WTC11 (cell line): ENCODE measurements around the gene SPTBN4. TPM values are rescaled to one million over a fixed set of nuclear protein-coding genes. Genes with fewer than 3 reads are reported as not detected.

Source experiments
- ATAC-seq: fragments of 200-7000 bp; cut with Tn5 transposase; 2 replicates; pipeline ENCODE4 v1.10.0; 2021; ENCODE audit warnings: mild to moderate bottlenecking, moderate library complexity
- CTCF ChIA-PET: fragments of 300-600 bp; sonication (Branson Sonifier 250); formaldehyde crosslinking; loops from one replicate; lab custom pipeline; 2021; ENCODE audit warnings: antibody characterized with exemption; lab: Charles Lee
- POLR2A ChIA-PET: fragments of 350-600 bp; sonication (Branson Sonifier 250); formaldehyde crosslinking; loops from one replicate; lab custom pipeline; 2021; ENCODE audit warnings: antibody characterized with exemption; lab: Charles Lee
- DNase-seq: peaks from one replicate; pipeline ENCODE4 v3.0.0; 2021; ENCODE audit warnings: low spot score
- H3K27ac Mint-ChIP-seq: 2 replicates; pipeline ENCODE4 v1.8.0; 2021; ENCODE audit warnings: mixed read lengths
- H3K27me3 Mint-ChIP-seq: 2 replicates; pipeline ENCODE4 v1.8.0; 2021; ENCODE audit warnings: low read depth, mild to moderate bottlenecking, moderate library complexity, mixed read lengths
- H3K36me3 Mint-ChIP-seq: 2 replicates; pipeline ENCODE4 v1.8.0; 2021; ENCODE audit warnings: mixed read lengths
- H3K4me1 Mint-ChIP-seq: 2 replicates; pipeline ENCODE4 v1.8.0; 2022; ENCODE audit warnings: mixed read lengths
- H3K4me3 Mint-ChIP-seq: 2 replicates; pipeline ENCODE4 v1.8.0; 2021; ENCODE audit warnings: mild to moderate bottlenecking, moderate library complexity, mixed read lengths
- H3K9me3 Mint-ChIP-seq: 2 replicates; pipeline ENCODE4 v1.8.0; 2021; ENCODE audit warnings: mixed read lengths
- ETV6 ChIP-seq: sonication (generic); formaldehyde crosslinking; IDR thresholded peaks from 2 replicates; pipeline ENCODE4 v1.8.1; 2022; ENCODE audit warnings: mild to moderate bottlenecking, missing genetic modification reagents
- FOXK1 ChIP-seq: sonication (generic); formaldehyde crosslinking; IDR thresholded peaks from 2 replicates; pipeline ENCODE4 v1.8.0; 2022; ENCODE audit warnings: mild to moderate bottlenecking, moderate library complexity, missing genetic modification reagents
- FOXP1 ChIP-seq: sonication (generic); formaldehyde crosslinking; IDR thresholded peaks from 2 replicates; pipeline ENCODE4 v1.8.0; 2022; ENCODE audit warnings: missing genetic modification reagents, mild to moderate bottlenecking, moderate library complexity, borderline replicate concordance
- IRF2 ChIP-seq: sonication (generic); formaldehyde crosslinking; IDR thresholded peaks from 2 replicates; pipeline ENCODE4 v1.8.0; 2022; ENCODE audit warnings: low read depth, missing genetic modification reagents, borderline replicate concordance
- JUN ChIP-seq: sonication (generic); formaldehyde crosslinking; IDR thresholded peaks from 2 replicates; pipeline ENCODE4 v1.8.0; 2023; ENCODE audit warnings: mild to moderate bottlenecking, missing genetic modification reagents
- MXD4 ChIP-seq: fragments of 250-450 bp; sonication (Bioruptor Pico); IDR thresholded peaks from 2 replicates; pipeline ENCODE4 v1.8.0; 2021; ENCODE audit warnings: mild to moderate bottlenecking, moderate library complexity, borderline replicate concordance
- NFATC4 ChIP-seq: fragments of 250-450 bp; sonication (Bioruptor Pico); IDR thresholded peaks from 2 replicates; pipeline ENCODE4 v1.9.0; 2021; ENCODE audit warnings: mild to moderate bottlenecking
- NFE2L1 ChIP-seq: sonication (generic); formaldehyde crosslinking; IDR thresholded peaks from 2 replicates; pipeline ENCODE4 v1.8.1; 2023; ENCODE audit warnings: missing genetic modification reagents
- PRRX2 ChIP-seq: fragments of 250-450 bp; sonication (Bioruptor Pico); IDR thresholded peaks from 2 replicates; pipeline ENCODE4 v1.8.0; 2021; ENCODE audit warnings: mild to moderate bottlenecking
- SMAD3 ChIP-seq: sonication (generic); formaldehyde crosslinking; IDR thresholded peaks from 2 replicates; pipeline ENCODE4 v1.8.0; 2022; ENCODE audit warnings: missing genetic modification reagents, mild to moderate bottlenecking, borderline replicate concordance
- TEAD4 ChIP-seq: sonication (generic); formaldehyde crosslinking; IDR thresholded peaks from 2 replicates; pipeline ENCODE4 v1.8.0; 2022; ENCODE audit warnings: mild to moderate bottlenecking, missing genetic modification reagents
- TP53 ChIP-seq: sonication (generic); formaldehyde crosslinking; IDR thresholded peaks from 2 replicates; pipeline ENCODE4 v1.8.1; 2023; ENCODE audit warnings: mild to moderate bottlenecking, missing genetic modification reagents
- total RNA-seq: library from RNA; stranded (reverse); gene quantifications from 3 replicates; pipeline ENCODE4 v1.2.3, GENCODE V29; 2021
- TF ChIP-seq, protein P1 (sequence below): sonication (generic); formaldehyde crosslinking; conservative IDR thresholded peaks from 2 replicates; pipeline ENCODE4 v1.8.1; 2023; ENCODE audit warnings: mild to moderate bottlenecking, low read depth, missing genetic modification reagents, moderate library complexity
- TF ChIP-seq, protein P2 (sequence below): sonication (generic); formaldehyde crosslinking; IDR thresholded peaks from 2 replicates; pipeline ENCODE4 v1.8.1; 2022; ENCODE audit warnings: low read depth, missing genetic modification reagents, borderline replicate concordance
- TF ChIP-seq, protein P3 (sequence below): sonication (generic); formaldehyde crosslinking; IDR thresholded peaks from 2 replicates; pipeline ENCODE4 v1.8.1; 2023; ENCODE audit warnings: mild to moderate bottlenecking, missing genetic modification reagents, borderline replicate concordance
- TF ChIP-seq, protein P4 (sequence below): sonication (generic); formaldehyde crosslinking; IDR thresholded peaks from 2 replicates; pipeline ENCODE4 v1.8.1; 2023; ENCODE audit warnings: mild to moderate bottlenecking, missing genetic modification reagents
- TF ChIP-seq, protein P5 (sequence below): fragments of 250-450 bp; sonication (Bioruptor Pico); IDR thresholded peaks from 2 replicates; pipeline ENCODE4 v2.1.2; 2022; ENCODE audit warnings: mild to moderate bottlenecking, moderate library complexity
- TF ChIP-seq, protein P6 (sequence below): sonication (generic); formaldehyde crosslinking; IDR thresholded peaks from 2 replicates; pipeline ENCODE4 v1.8.0; 2022; ENCODE audit warnings: mild to moderate bottlenecking, missing genetic modification reagents
- TF ChIP-seq, protein P7 (sequence below): sonication (generic); formaldehyde crosslinking; IDR thresholded peaks from 2 replicates; pipeline ENCODE4 v1.8.0; 2023; ENCODE audit warnings: missing genetic modification reagents
- TF ChIP-seq, protein P8 (sequence below): sonication (generic); formaldehyde crosslinking; IDR thresholded peaks from 2 replicates; pipeline ENCODE4 v1.8.0; 2022; ENCODE audit warnings: mild to moderate bottlenecking, missing genetic modification reagents
- TF ChIP-seq, protein P9 (sequence below): sonication (generic); formaldehyde crosslinking; conservative IDR thresholded peaks from 2 replicates; pipeline ENCODE4 v1.8.1; 2022; ENCODE audit warnings: mild to moderate bottlenecking, missing genetic modification reagents

SPTBN4 gene
- total RNA-seq, 1 experiment from 2014 or later: 2.8 TPM

DNA sequence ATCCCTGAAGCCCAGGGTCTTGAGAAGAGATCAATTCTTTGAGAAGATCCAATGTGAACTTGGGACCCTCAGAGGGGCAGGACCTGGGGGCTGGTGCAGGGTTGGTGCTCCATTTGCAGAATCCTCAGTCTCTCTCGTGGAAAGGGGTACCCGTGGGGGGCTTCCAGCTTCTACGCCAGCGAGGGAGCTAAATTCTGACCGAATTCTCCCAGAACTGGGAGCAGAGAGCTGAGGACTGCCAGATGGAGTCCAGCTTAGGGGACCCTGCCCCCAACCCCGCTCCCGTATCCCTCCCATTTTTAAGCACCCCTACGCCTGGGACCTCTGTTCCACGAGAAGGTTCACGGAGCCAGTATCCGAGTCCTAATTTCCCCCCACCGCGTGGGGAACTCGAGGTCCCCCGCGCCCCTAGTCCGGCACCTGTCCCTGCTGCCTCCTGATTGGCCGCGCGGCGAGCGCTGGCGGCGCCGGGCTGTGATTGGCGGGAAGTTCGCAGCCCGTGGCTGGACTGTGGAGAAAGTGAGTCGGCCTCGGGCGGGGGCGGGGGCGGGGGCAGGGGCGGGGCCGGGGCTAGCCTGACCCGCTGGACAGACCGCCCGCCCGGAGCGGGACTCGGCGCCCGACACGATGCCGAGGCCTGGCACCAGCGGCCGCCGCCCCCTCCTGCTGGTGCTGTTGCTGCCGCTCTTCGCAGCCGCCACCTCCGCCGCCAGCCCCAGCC lies 130.0 kb downstream of the SPTBN4 start:
- POLR2A ChIA-PET: no interaction called here
- TF ChIP-seq, protein P1, sequence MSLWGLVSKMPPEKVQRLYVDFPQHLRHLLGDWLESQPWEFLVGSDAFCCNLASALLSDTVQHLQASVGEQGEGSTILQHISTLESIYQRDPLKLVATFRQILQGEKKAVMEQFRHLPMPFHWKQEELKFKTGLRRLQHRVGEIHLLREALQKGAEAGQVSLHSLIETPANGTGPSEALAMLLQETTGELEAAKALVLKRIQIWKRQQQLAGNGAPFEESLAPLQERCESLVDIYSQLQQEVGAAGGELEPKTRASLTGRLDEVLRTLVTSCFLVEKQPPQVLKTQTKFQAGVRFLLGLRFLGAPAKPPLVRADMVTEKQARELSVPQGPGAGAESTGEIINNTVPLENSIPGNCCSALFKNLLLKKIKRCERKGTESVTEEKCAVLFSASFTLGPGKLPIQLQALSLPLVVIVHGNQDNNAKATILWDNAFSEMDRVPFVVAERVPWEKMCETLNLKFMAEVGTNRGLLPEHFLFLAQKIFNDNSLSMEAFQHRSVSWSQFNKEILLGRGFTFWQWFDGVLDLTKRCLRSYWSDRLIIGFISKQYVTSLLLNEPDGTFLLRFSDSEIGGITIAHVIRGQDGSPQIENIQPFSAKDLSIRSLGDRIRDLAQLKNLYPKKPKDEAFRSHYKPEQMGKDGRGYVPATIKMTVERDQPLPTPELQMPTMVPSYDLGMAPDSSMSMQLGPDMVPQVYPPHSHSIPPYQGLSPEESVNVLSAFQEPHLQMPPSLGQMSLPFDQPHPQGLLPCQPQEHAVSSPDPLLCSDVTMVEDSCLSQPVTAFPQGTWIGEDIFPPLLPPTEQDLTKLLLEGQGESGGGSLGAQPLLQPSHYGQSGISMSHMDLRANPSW (CRISPR knock-in tag): no peak
- TF ChIP-seq FOXK1 (CRISPR knock-in tag) (peak; percentile 41; the same call in 1 of the 2 replicates), FOXP1 (peak; percentile 65; the same call in 1 of the 2 replicates), TEAD4 (CRISPR knock-in tag) (no peak), SMAD3 (CRISPR knock-in tag) (peak; percentile 82; the same call in 1 of the 2 replicates), NFATC4 (CRISPR knock-in tag) (no peak), TP53 (CRISPR knock-in tag) (peak; percentile 81; the same call in 1 of the 2 replicates), MXD4 (CRISPR knock-in tag) (no peak), ETV6 (no peak), PRRX2 (CRISPR knock-in tag) (no peak), IRF2 (no peak), JUN (no peak), NFE2L1 (no peak)
- TF ChIP-seq, protein P2, sequence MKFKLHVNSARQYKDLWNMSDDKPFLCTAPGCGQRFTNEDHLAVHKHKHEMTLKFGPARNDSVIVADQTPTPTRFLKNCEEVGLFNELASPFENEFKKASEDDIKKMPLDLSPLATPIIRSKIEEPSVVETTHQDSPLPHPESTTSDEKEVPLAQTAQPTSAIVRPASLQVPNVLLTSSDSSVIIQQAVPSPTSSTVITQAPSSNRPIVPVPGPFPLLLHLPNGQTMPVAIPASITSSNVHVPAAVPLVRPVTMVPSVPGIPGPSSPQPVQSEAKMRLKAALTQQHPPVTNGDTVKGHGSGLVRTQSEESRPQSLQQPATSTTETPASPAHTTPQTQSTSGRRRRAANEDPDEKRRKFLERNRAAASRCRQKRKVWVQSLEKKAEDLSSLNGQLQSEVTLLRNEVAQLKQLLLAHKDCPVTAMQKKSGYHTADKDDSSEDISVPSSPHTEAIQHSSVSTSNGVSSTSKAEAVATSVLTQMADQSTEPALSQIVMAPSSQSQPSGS: no peak
- TF ChIP-seq, protein P3, sequence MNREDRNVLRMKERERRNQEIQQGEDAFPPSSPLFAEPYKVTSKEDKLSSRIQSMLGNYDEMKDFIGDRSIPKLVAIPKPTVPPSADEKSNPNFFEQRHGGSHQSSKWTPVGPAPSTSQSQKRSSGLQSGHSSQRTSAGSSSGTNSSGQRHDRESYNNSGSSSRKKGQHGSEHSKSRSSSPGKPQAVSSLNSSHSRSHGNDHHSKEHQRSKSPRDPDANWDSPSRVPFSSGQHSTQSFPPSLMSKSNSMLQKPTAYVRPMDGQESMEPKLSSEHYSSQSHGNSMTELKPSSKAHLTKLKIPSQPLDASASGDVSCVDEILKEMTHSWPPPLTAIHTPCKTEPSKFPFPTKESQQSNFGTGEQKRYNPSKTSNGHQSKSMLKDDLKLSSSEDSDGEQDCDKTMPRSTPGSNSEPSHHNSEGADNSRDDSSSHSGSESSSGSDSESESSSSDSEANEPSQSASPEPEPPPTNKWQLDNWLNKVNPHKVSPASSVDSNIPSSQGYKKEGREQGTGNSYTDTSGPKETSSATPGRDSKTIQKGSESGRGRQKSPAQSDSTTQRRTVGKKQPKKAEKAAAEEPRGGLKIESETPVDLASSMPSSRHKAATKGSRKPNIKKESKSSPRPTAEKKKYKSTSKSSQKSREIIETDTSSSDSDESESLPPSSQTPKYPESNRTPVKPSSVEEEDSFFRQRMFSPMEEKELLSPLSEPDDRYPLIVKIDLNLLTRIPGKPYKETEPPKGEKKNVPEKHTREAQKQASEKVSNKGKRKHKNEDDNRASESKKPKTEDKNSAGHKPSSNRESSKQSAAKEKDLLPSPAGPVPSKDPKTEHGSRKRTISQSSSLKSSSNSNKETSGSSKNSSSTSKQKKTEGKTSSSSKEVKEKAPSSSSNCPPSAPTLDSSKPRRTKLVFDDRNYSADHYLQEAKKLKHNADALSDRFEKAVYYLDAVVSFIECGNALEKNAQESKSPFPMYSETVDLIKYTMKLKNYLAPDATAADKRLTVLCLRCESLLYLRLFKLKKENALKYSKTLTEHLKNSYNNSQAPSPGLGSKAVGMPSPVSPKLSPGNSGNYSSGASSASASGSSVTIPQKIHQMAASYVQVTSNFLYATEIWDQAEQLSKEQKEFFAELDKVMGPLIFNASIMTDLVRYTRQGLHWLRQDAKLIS (CRISPR knock-in tag): no peak
- TF ChIP-seq, protein P4, sequence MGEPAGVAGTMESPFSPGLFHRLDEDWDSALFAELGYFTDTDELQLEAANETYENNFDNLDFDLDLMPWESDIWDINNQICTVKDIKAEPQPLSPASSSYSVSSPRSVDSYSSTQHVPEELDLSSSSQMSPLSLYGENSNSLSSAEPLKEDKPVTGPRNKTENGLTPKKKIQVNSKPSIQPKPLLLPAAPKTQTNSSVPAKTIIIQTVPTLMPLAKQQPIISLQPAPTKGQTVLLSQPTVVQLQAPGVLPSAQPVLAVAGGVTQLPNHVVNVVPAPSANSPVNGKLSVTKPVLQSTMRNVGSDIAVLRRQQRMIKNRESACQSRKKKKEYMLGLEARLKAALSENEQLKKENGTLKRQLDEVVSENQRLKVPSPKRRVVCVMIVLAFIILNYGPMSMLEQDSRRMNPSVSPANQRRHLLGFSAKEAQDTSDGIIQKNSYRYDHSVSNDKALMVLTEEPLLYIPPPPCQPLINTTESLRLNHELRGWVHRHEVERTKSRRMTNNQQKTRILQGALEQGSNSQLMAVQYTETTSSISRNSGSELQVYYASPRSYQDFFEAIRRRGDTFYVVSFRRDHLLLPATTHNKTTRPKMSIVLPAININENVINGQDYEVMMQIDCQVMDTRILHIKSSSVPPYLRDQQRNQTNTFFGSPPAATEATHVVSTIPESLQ: no peak
- TF ChIP-seq, protein P5, sequence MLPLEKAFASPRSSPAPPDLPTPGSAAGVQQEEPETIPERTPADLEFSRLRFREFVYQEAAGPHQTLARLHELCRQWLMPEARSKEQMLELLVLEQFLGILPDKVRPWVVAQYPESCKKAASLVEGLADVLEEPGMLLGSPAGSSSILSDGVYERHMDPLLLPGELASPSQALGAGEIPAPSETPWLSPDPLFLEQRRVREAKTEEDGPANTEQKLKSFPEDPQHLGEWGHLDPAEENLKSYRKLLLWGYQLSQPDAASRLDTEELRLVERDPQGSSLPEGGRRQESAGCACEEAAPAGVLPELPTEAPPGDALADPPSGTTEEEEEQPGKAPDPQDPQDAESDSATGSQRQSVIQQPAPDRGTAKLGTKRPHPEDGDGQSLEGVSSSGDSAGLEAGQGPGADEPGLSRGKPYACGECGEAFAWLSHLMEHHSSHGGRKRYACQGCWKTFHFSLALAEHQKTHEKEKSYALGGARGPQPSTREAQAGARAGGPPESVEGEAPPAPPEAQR (CRISPR knock-in tag): no peak
- TF ChIP-seq, protein P6, sequence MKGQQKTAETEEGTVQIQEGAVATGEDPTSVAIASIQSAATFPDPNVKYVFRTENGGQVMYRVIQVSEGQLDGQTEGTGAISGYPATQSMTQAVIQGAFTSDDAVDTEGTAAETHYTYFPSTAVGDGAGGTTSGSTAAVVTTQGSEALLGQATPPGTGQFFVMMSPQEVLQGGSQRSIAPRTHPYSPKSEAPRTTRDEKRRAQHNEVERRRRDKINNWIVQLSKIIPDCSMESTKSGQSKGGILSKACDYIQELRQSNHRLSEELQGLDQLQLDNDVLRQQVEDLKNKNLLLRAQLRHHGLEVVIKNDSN (CRISPR knock-in tag): peak; percentile 18; the same call in 1 of the 2 replicates
- TF ChIP-seq, protein P7, sequence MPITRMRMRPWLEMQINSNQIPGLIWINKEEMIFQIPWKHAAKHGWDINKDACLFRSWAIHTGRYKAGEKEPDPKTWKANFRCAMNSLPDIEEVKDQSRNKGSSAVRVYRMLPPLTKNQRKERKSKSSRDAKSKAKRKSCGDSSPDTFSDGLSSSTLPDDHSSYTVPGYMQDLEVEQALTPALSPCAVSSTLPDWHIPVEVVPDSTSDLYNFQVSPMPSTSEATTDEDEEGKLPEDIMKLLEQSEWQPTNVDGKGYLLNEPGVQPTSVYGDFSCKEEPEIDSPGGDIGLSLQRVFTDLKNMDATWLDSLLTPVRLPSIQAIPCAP (CRISPR knock-in tag): 0 out of 2 replicates have a peak, but pooled peaks have one; percentile 57
- TF ChIP-seq, protein P8, sequence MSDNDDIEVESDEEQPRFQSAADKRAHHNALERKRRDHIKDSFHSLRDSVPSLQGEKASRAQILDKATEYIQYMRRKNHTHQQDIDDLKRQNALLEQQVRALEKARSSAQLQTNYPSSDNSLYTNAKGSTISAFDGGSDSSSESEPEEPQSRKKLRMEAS: peak; percentile 79
- TF ChIP-seq, protein P9, sequence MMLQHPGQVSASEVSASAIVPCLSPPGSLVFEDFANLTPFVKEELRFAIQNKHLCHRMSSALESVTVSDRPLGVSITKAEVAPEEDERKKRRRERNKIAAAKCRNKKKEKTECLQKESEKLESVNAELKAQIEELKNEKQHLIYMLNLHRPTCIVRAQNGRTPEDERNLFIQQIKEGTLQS: no peak

More for the DNA sequence above, 130.0 kb downstream of the SPTBN4 start:
- H3K4me3 Mint-ChIP-seq: peak overlapping the region; percentile 71
- no peaks in the 10 kb centered on the region for H3K36me3 Mint-ChIP-seq
- peak; percentile 78 for DNase-seq
- H3K27me3 Mint-ChIP-seq: peaks cover 73% of the 10 kb centered on the region
- CTCF ChIA-PET: interaction anchor here (0.6 to 2.6 kb wide), 6 partner anchors 26 to 1506 kb away, joined by 3 to 8 read pairs (median 5); no protein-coding TSS in a partner anchor
- ATAC-seq: peak; percentile 14
- H3K4me1 Mint-ChIP-seq: peaks cover 33% of the 10 kb centered on the region
- H3K27ac Mint-ChIP-seq: no peak overlapping the region
- 0 out of 2 replicates have a peak, but pooled peaks cover 3% of the 10 kb centered on the region for H3K9me3 Mint-ChIP-seq
